Immature natural killer cell (primary cell): ENCODE data around the gene CACNA1B. TPM values are rescaled to one million over a fixed set of nuclear protein-coding genes. Genes with fewer than 3 reads are reported as not detected.

Experiments
- DNase-seq, 3 donors: peaks; one replicate each; pipeline ENCODE4 v3.0.0; 2022; ENCODE audit warnings: mixed read lengths in 1 of 3
- H3K27ac Mint-ChIP-seq, 6 donors: one replicate each; pipeline ENCODE4 v1.8.0; 2020; ENCODE audit warnings: mixed read lengths in 6 of 6, mild to moderate bottlenecking in 5 of 6, inconsistent platforms in 4 of 6, moderate library complexity in 3 of 6
- H3K27me3 Mint-ChIP-seq, 3 donors: one replicate each; pipeline ENCODE4 v1.8.0; 2020 to 2021; ENCODE audit warnings: low read depth in 3 of 3, mild to moderate bottlenecking in 3 of 3, mixed read lengths in 3 of 3, moderate library complexity in 3 of 3, inconsistent platforms in 1 of 3
- H3K36me3 Mint-ChIP-seq, 3 donors: one replicate each; pipeline ENCODE4 v1.8.0; 2020; ENCODE audit warnings: mixed read lengths in 3 of 3, inconsistent platforms in 2 of 3, mild to moderate bottlenecking in 2 of 3
- H3K4me1 Mint-ChIP-seq, 2 donors: one replicate each; pipeline ENCODE4 v1.8.0; 2020; ENCODE audit warnings: inconsistent platforms in 2 of 2, mild to moderate bottlenecking in 2 of 2, mixed read lengths in 2 of 2, moderate library complexity in 1 of 2
- H3K4me3 Mint-ChIP-seq, 5 donors: one replicate each; pipeline ENCODE4 v1.8.0; 2020; ENCODE audit warnings: mild to moderate bottlenecking in 5 of 5, mixed read lengths in 5 of 5, inconsistent platforms in 3 of 5, moderate library complexity in 3 of 5
- H3K9me3 Mint-ChIP-seq, 6 donors: one replicate each; pipeline ENCODE4 v1.8.0; 2020; ENCODE audit warnings: mild to moderate bottlenecking in 6 of 6, mixed read lengths in 6 of 6, inconsistent platforms in 4 of 6, moderate library complexity in 3 of 6
- polyA plus RNA-seq, 3 donors: library from polyadenylated mRNA; unstranded; fragments of 300-500 nt; fragmentation: Illumina TruSeq; gene quantifications; one replicate each; pipeline ENCODE4 v1.2.3, GENCODE V29; 2021

Gene CACNA1B
- polyA plus RNA-seq, 3 donors from 2014 or later, result not detected

- no peaks in the 10 kb centered on the region for H3K4me1 Mint-ChIP-seq
- H3K9me3 Mint-ChIP-seq, result no peaks in the 10 kb centered on the region
- peaks cover 0 to 9% (median 2%) of the 10 kb centered on the region in 3 donors for H3K27me3 Mint-ChIP-seq
- no peak overlapping the region for H3K27ac Mint-ChIP-seq
- DNase-seq, result no peak
- H3K36me3 Mint-ChIP-seq, result no peaks in the 10 kb centered on the region
- no peak overlapping the region for H3K4me3 Mint-ChIP-seq
Observed at GRCh38 chr9:137974746-137975526, 97.4 kb downstream of the CACNA1B start.

- Mint-ChIP-seq H3K36me3 (no peaks in the 10 kb centered on the region), H3K4me1 (no peaks in the 10 kb centered on the region), H3K9me3 (no peaks in the 10 kb centered on the region), H3K27me3 (peaks cover 0 to 8% (median 2%) of the 10 kb centered on the region in 3 donors), H3K4me3 (no peak overlapping the region), H3K27ac (no peak overlapping the region)
- DNase-seq, result no peak
Observed at GRCh38 chr9:137975527-137975913, 97.9 kb downstream of the CACNA1B start.

- no peak overlapping the region for H3K4me3 Mint-ChIP-seq
- DNase-seq, result no peak
- no peak overlapping the region for H3K27ac Mint-ChIP-seq
- H3K27me3 Mint-ChIP-seq, result peaks cover 0 to 5% (median 2%) of the 10 kb centered on the region in 3 donors
- no peaks in the 10 kb centered on the region for H3K9me3 Mint-ChIP-seq
- H3K36me3 Mint-ChIP-seq, result no peaks in the 10 kb centered on the region
- H3K4me1 Mint-ChIP-seq, result no peaks in the 10 kb centered on the region
Observed at GRCh38 chr9:137975936-137976565, 98.5 kb downstream of the CACNA1B start.

GRCh38 chr9:137977571-137978261 lies 100.1 kb downstream of the CACNA1B start:
- H3K27ac Mint-ChIP-seq, result no peak overlapping the region
- H3K4me3 Mint-ChIP-seq, result no peak overlapping the region
- peaks cover 0 to 8% (median 0%) of the 10 kb centered on the region in 3 donors for H3K27me3 Mint-ChIP-seq
- no peaks in the 10 kb centered on the region for H3K9me3 Mint-ChIP-seq
- H3K36me3 Mint-ChIP-seq, result no peaks in the 10 kb centered on the region
- H3K4me1 Mint-ChIP-seq, result no peaks in the 10 kb centered on the region
- no peak for DNase-seq

GRCh38 chr9:137978262-137978714 lies 100.7 kb downstream of the CACNA1B start:
- peaks cover 0 to 6% (median 0%) of the 10 kb centered on the region in 3 donors for H3K27me3 Mint-ChIP-seq
- no peaks in the 10 kb centered on the region for H3K36me3 Mint-ChIP-seq
- no peaks in the 10 kb centered on the region for H3K4me1 Mint-ChIP-seq
- DNase-seq, result no peak
- no peaks in the 10 kb centered on the region for H3K9me3 Mint-ChIP-seq
- H3K4me3 Mint-ChIP-seq, result no peak overlapping the region
- H3K27ac Mint-ChIP-seq, result no peak overlapping the region

- Mint-ChIP-seq H3K36me3 (no peaks in the 10 kb centered on the region), H3K27me3 (peaks cover 0 to 6% (median 2%) of the 10 kb centered on the region in 3 donors), H3K27ac (no peak overlapping the region), H3K9me3 (no peaks in the 10 kb centered on the region), H3K4me1 (no peaks in the 10 kb centered on the region), H3K4me3 (no peak overlapping the region)
- no peak for DNase-seq
Observed at GRCh38 chr9:137982200-137982599, 104.6 kb downstream of the CACNA1B start.

- no peaks in the 10 kb centered on the region for H3K4me1 Mint-ChIP-seq
- DNase-seq, result no peak
- no peaks in the 10 kb centered on the region for H3K36me3 Mint-ChIP-seq
- H3K4me3 Mint-ChIP-seq, result no peak overlapping the region
- peaks cover 2 to 6% (median 6%) of the 10 kb centered on the region in 3 donors for H3K27me3 Mint-ChIP-seq
- no peak overlapping the region for H3K27ac Mint-ChIP-seq
- H3K9me3 Mint-ChIP-seq, result peaks cover 0 to 3% (median 0%) of the 10 kb centered on the region in 6 donors
Observed at GRCh38 chr9:137984005-137984404, 106.4 kb downstream of the CACNA1B start.

- Mint-ChIP-seq H3K27ac (peak overlapping the region in 1 of 6 donors; percentile 74), H3K27me3 (peaks cover 2 to 6% (median 6%) of the 10 kb centered on the region in 3 donors), H3K36me3 (no peaks in the 10 kb centered on the region), H3K4me3 (no peak overlapping the region), H3K4me1 (no peaks in the 10 kb centered on the region), H3K9me3 (peaks cover 0 to 3% (median 0%) of the 10 kb centered on the region in 6 donors)
- DNase-seq, result no peak
Observed at GRCh38 chr9:137984520-137985257, 107.1 kb downstream of the CACNA1B start.

GRCh38 chr9:137985637-137986071 lies 108.1 kb downstream of the CACNA1B start:
- no peak for DNase-seq
- H3K4me1 Mint-ChIP-seq, result no peaks in the 10 kb centered on the region
- H3K9me3 Mint-ChIP-seq, result peaks cover 0 to 3% (median 0%) of the 10 kb centered on the region in 6 donors
- H3K27ac Mint-ChIP-seq, result no peak overlapping the region
- H3K36me3 Mint-ChIP-seq, result no peaks in the 10 kb centered on the region
- peaks cover 4 to 9% (median 6%) of the 10 kb centered on the region in 3 donors for H3K27me3 Mint-ChIP-seq
- no peak overlapping the region for H3K4me3 Mint-ChIP-seq

GRCh38 chr9:137986268-137987099 lies 108.9 kb downstream of the CACNA1B start:
- no peak for DNase-seq
- Mint-ChIP-seq H3K27ac (no peak overlapping the region), H3K36me3 (no peaks in the 10 kb centered on the region), H3K9me3 (peaks cover 0 to 3% (median 0%) of the 10 kb centered on the region in 6 donors), H3K27me3 (peaks cover 5 to 10% (median 9%) of the 10 kb centered on the region in 3 donors), H3K4me3 (no peak overlapping the region), H3K4me1 (no peaks in the 10 kb centered on the region)

GRCh38 chr9:137987244-137988030 lies 109.9 kb downstream of the CACNA1B start:
- no peaks in the 10 kb centered on the region for H3K4me1 Mint-ChIP-seq
- peaks cover 7 to 14% (median 9%) of the 10 kb centered on the region in 3 donors for H3K27me3 Mint-ChIP-seq
- peak overlapping the region in 1 of 6 donors; percentile 40 for H3K27ac Mint-ChIP-seq
- peaks cover 0 to 3% (median 0%) of the 10 kb centered on the region in 6 donors for H3K9me3 Mint-ChIP-seq
- no peaks in the 10 kb centered on the region for H3K36me3 Mint-ChIP-seq
- DNase-seq, result no peak
- H3K4me3 Mint-ChIP-seq, result no peak overlapping the region

GRCh38 chr9:137988051-137988450 lies 110.5 kb downstream of the CACNA1B start:
- H3K4me3 Mint-ChIP-seq, result no peak overlapping the region
- H3K36me3 Mint-ChIP-seq, result no peaks in the 10 kb centered on the region
- H3K4me1 Mint-ChIP-seq, result no peaks in the 10 kb centered on the region
- no peak for DNase-seq
- H3K27me3 Mint-ChIP-seq, result peaks cover 7 to 14% (median 9%) of the 10 kb centered on the region in 3 donors
- H3K27ac Mint-ChIP-seq, result no peak overlapping the region
- H3K9me3 Mint-ChIP-seq, result peaks cover 0 to 3% (median 0%) of the 10 kb centered on the region in 6 donors
